GM19467 (cell line): ENCODE measurements around the gene ADAMTS9.

ENCODE experiments used
- ATAC-seq: cut with Tn5 transposase; IDR thresholded peaks from one replicate; pipeline ENCODE4 v1.9.1; 2021; ENCODE audit warnings: mild to moderate bottlenecking, moderate library complexity; ENCODE audit not compliant: unreplicated experiment

The ADAMTS9 gene

DNA sequence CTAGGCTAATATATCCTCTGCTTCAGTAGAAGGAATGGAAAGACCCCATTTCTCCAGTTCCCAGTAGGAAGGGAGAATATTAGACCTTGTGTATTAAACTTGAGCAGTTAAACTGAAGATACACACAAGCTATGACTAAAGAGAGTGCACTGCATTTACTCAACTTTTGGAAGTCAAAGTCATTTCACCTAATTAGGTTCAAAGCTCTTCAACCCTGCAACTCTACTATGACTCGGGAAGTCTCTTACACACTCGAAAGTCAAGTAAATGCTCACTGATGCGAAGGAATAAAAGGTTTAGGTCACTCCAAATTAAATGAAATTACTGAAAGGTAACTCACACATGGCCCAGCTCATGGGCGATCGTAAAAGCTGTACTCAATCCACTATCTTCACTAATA lies 33.8 kb downstream of the ADAMTS9 start:
- no peak for ATAC-seq

DNA sequence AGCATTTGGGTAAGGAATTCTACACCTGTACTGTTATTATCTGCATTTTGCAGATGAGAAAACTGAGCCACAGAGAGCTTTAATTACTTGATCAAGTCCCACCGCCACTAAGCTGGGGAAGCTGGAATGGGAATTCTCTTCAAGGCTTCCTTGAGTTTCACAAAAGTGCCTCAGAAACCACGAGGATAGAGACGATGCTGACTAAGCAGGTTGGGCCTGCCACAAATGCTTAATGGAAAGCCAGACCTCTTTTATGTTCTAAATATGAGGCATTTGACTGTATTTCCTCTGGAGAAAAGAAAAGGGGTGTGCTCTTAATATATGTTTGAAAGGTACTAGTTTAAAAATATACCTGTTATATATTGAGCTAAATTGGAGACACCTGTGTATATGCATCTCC lies 34.7 kb downstream of the ADAMTS9 start:
- ATAC-seq = no peak

DNA sequence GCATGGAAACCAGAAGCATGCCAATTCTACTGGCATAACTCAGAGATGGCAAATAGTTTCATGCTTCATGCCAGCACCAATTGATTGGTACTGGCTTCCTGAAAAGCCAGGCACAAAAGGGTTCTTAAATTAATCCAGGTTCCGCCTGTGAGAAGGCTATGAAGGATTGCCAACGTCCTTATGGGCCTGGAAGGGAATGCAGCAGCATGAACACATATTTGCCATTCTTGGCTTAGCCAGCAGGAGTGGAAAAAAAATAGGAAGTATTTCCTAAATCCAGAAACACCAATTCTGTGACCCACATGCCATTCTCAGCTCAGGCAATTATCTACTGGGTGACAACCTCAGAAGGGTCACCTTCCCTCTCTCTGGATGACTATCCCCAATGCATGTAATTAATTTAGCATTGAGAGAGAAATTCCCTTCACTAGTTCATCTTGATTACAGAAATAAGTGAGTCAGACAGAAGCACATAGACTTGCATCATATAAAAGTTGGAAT lies 36.0 kb downstream of the ADAMTS9 start:
- no peak for ATAC-seq

DNA sequence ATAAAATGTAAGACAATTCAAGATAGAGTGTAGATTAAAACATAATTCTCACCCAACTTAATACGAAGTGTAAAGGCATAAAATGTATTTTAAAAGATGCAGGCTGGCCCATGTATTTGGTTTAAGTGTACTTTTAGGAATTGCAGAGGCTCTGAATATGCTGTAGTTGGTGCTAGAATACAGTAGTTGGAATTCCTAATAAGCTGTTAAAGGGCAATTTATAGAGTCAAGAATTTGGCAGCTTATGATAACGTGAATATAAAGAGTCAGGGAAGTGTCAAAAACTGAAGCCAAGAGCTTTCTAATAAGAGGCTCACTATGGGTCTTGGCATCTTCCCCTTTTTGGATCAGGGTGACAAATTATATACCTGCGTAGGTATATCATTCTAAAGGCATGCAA lies 36.5 kb downstream of the ADAMTS9 start:
- no peak for ATAC-seq

DNA sequence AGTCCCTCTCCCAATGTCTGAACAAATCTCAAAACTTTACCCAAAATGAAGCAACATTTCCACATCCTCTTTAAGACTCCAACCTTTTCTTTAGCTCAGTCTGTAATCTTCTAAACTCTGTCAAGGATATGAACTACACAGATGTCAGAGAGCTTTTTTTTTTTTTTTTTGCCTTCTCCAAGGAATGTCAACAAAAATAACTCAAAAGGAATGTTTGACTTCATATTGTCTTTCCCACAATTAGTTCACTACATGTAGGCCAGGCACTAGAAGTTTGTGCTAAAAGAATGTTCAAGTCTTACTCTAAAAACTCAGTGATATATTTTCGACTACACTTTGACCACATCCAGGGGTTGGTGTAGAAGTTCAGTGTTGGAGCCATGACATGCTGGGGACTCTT lies 37.1 kb downstream of the ADAMTS9 start:
- ATAC-seq = no peak

DNA sequence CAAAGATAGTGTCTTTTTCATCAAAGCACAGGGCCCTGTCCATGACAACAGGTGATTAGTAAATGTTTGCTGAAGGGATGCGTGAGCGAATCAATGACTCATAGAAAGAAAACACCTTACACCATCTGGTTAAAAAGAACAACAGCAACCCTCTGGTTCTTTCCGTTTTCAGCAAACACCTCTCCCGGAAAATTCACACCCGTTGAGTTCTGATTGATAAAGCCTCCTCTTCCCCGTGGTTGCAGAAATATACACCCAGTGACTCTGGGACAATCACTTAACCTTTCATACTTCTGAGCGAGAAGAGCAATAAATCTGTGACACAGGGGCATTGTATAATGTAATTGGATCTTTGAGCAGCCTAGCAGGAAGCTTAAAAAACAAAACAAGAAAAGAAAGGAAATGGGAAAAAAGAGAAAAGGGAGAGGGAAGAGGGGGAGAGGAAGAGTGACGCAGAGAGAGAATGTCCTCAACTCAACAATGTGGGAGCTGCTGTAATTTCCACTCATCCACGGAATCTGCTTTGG lies 37.6 kb downstream of the ADAMTS9 start:
- ATAC-seq = no peak

DNA sequence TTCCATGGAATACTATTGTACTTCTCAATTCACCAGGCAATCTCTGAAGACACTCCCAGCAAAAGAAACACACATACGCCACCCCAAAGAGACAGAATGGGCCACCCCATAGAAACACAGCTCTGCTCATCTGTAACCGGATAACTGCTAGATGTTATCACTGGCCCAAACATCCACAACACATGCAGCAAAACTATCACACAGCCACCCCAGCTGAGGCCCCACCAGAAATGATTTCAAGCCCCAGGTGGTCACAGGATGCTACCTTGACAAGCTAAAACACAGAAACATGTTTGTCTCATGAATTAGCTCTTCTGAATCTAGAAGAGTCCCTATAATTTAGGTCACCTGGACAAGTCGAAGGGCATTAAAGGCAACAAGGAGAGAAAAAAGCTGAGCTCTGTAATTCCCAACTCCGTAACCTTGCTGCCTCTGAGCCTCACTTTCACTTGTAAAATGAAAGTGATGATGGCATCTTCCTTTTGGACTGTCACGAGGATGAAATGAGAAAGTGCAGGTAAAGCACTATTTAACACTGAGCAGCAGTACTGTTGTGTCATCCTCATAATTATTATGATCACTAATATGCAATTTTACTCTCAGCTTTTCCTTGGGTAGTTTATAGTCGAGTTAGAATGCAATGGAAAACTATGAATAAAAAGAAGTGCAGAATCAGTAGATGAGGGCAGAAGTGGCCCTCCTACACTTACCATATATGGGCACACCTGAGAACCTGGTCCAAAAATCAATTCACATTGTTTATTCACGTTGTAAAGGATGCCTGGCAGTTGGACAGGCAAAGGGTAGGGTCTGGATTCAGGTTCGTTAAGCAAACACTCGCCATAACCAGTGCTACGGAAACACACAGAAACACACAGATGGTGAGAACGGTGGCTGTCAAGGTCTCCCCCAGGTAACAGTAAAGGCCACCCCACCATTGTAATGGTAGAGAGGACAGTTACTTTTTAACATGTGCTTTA lies 38.6 kb downstream of the ADAMTS9 start:
- no peak for ATAC-seq

DNA sequence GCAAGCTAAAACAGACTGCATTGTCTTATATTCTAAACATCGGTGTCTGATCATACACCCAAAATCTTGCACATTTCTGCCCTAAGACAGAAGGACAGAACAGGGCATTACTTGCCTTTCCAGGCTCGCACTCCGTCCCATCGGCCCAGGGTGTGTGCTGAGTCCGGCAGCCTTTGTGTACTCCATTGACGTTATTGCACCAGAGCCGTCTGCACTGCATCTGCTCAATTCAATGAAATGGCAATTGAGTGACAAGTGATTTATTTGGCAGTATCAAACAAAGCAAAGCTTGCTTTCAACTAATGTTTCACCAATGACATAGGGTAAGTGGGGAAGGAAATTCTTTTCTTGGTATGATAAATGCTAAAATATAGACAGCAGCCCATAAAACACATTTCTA lies 40.0 kb downstream of the ADAMTS9 start:
- ATAC-seq = no peak

DNA sequence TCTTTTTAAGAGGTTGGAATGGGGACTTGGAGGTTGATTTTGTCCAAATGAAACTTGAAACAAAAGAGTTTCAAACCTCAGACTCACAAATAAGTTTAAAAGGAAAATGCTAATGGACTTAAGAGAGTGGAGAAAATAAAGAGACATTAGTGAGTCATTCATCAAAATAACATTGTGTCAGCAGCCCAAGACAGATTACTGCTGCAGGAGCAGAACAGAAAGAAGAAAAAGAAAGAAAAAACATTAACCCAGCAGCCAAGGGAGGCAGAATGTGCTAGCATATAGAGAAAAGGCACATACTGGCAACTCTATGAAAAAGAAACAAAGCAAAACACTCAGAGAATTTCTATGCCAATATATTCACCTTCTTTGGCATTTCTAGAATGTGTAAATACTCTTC lies 42.6 kb downstream of the ADAMTS9 start:
- ATAC-seq = no peak

DNA sequence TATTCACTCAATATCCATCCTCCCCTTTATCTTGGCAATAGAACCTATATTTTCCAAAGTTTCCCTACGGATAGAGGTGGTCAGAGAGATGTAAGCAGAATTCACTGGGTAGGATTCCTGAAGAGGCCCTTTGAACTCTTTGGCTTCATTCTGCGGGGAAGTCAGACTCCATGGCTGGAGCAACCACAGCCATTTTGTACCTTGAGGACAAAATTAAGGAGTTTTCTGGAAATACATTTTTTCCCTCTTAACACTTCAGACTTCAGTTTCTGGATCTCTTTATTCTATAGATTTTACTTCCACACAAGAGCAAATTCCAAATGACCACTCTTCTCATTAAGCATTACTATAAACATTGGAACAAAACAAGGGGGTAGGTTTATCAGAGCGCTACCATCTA lies 43.3 kb downstream of the ADAMTS9 start:
- no peak for ATAC-seq

DNA sequence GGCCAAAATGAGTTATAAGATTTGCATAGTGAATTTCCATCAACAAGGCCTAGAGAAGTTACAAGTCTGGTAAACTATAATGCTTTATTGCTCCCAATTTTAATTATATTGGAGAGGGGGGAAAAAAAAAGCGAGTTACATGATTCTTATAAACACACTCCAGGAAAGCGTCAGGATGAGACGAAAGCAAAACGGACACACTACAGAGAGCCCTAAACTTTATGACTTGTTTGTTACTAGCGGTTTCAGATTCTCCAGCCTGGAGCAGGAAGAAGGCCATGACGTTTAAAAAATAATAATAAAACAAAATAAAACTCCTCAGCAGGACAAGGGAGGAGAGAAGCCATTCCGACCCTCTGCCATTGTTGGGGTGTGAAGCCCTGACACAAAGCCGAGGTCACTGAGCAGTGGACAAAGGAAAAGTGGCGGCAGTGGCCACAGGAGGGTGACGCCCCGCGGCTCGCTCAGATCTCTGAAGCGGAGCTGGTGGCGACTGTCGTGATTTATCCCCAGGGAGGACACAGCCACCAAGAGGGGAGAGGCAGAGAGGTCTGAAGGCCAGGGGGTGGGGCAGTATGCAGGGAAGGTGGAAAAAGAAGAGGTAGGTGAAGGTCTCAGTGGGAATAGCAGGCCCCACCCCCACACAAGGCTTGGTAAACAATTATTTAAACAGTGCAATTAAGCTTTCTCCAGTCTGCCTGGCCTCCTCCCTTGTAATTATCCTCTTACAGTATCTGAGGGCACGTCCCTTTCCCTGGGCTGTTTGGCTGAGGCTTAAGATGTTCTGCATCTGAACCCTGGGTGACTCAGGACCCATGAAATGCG lies 45.3 kb downstream of the ADAMTS9 start:
- ATAC-seq = no peak

DNA sequence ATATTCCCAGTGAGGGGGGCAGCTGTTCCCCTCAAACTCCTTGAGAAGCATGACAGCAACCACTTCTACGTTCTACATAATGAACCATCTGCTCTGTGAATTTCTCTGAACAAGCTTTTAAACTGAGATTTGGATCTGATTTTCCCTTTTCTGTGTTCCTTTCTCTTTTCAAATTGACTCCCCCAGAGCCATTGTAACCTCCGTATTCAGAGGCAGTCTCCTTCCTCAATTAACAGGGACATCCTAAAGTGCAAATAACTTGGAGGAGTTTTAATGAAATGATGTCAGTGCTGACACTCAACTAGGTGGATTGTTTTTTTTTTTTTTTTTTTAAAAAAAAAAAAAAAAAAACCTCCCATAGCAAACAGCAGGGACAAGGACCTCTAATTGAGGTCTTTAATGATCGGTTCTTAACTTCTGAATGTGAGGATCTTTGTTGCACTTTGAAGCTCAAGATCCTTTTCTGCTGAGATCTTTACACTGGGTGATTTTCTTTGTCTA lies 48.8 kb downstream of the ADAMTS9 start:
- ATAC-seq = no peak

DNA sequence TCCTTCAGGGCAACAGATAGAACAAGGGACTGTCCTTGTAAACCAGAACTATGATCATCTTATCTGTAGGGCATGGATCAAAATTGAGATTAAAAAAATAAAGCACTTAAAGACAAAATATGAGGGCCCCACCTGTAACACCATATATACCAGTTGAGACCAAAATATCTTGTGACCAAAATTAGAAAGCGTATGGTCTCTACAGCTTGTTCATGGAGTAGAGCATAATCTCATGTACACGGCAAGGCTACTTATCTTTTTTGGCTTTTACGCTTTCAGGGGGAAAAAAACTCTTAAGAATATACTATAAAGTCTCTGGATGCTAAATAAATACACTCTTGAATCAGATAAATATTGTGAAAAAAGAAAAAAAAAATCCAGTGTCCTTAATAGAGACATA lies 49.3 kb downstream of the ADAMTS9 start:
- no peak for ATAC-seq

DNA sequence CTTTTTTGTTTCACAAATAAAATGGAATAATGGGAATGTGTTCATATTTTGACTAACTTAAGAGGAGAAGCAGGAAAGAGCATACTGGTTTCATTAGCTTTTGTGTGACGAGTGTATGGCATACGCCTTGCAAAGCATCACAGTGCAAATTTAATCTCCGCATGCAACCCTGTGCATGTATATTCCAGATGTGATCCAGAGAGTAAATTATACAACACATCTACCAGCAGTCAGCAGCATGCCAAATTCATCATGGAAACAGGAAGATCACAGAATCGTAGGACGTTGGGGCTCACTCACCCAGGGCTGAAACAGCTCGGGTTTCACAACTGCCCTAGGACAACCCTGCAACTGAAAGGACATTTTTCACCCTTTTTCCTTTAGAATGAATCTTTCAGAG lies 53.4 kb downstream of the ADAMTS9 start:
- ATAC-seq = no peak

DNA sequence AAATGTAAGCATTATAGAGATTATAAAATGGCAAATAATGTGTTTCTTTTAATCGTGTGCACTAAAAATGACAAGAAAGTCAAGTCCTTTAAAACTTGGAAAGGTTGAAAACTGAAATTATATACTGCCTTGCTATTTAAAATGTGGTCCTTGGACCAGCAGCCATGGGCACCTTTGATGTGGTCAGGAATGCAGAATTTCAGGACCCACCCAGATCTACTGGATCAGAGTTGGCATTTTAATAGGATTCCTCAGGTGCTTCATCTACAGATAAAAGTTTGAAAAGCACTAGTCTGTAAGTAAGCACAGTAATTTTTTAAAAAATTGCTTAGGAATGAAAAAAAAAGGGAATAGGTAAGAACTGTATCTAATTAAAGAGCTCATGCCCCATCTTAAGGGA lies 55.8 kb downstream of the ADAMTS9 start:
- no peak for ATAC-seq

DNA sequence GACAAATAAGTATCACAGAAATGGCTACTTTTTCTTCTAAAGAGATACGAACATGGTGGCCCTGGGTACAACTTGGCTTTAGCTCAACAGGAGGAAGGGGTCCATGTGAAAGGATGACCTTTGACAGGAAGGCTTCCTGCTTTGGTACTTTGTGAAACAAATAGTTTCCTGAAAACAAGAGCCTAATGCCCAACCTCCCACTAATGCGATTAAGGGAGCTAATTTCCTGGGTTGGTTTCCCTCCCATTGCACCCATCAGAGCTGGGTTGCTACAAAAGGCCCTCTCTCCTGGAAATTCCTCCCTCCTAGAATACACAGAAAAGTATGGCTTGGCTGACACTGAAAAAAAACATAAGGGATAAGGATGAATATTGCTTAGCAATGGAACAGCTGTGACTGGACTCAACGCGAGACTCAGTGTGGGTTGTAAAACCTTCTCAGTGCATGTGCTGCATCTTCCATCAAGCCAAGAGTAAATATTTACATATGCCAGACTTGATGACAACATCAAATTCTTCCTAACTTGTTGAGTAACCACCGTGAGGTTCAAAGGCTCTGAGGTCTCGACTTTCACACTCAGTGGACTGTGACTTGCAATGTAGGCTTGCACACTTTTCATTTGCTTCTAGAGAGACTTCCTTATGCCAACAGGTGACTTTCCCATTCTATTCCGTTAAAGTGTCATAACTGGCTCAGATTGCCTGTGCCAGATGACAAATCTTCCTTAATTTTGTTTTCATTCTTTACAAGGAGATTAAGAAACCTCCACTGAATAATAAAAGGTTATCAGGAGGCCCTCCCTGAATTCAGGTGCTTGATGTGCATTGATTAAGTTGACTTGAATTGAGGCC lies 60.1 kb downstream of the ADAMTS9 start:
- no peak for ATAC-seq

DNA sequence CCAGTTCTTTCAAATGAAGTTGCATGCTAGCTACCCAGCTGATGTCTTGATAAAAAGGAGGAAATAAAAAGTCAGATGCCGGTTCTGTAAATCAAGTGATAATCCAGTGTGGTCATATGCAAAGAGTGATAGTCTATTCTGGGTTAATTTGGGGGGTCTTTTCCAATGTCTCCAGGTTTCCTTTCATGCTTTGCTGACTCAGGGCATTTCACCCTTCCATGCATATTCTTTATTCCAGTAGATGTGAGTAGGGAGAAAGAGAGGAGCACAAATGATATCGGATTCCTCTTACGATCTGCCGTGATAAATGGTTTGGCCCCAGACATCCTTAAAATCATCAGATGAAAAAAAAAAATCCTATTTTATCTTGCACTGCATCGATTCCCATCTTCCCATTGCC lies 60.8 kb downstream of the ADAMTS9 start:
- ATAC-seq = no peak

DNA sequence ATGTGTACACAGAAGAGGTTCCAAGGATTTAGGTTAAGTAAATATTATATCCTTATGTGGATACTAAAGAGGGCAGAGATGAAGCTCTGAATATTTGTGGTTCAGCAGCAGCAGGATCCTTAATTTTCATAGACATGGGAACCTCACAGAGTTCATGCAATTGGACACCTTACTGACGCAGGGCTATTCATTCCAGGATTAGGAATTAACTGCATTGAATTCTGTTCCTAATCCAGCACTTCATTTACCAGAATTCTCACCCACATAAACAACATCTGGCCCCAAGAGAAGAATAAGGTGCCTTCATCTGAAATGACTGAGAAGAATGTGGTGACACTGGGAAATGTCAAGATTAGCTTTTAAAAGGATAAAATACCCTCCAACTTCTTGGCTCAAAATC lies 62.4 kb downstream of the ADAMTS9 start:
- no peak for ATAC-seq

DNA sequence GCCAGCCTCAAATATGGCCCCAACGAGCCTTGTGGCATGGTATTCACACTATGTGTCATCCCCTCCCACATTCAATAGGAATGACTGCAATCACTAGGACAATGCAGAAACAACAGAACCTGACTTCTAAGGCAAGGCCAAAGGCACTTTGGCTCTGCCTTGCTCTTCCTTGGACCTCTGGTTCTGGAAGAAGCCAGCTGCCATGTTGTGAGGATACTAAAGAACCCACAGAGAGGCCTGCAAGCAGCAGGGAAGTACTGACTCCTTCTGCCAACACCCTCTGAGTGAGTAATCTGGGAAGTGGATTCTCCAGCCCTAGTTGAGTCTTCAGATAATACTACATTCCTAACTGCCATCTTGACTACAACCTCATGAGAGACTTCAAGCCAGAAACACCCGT lies 64.7 kb downstream of the ADAMTS9 start:
- no peak for ATAC-seq

DNA sequence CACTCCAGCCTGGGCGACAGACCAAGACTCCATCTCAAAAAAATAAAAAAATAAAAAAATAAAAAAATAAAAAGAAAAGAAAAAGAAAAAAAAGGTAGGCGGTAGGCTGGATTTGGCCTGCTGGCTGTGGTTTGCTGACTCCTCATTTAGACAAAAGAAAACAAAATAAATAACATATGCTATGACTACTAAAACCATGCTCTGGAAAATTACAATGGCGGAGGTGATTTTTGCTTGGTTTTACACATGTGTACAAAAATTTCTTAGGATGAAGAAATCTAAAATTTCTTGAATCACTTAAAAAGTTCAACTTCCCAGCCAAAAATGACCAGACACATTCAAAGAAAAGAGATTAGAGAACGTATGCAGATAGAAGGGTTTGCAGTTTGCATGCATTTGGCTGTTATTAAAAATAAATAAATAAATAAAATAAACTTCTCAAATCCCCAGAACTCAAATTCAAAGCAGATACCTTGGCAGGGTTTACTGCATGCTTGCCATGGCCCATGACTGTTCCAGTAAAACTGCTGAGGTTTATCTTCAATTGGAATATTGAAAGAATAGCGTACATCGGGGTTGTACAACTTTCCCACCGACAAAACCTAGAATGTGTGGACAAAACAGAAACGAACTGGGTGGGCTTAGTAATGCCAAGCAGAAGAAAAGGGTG lies 65.9 kb downstream of the ADAMTS9 start:
- ATAC-seq = no peak
